Measurements from ENCODE around the gene PTGER1.
"Not testable (repeated sequence)": the region's sequence is repeated elsewhere in the genome, so short reads cannot be mapped to it uniquely, and the experiment has no call there.

The PTGER1 gene

GRCh38 chr19:14473073-14473977, 1.8 kb downstream of the PTGER1 start:
- no peak for DNase-seq

- DNase-seq: peak; percentile 41
Measured at GRCh38 chr19:14472202-14472938, 2.8 kb downstream of the PTGER1 start.

GRCh38 chr19:14471436-14472187, 3.5 kb downstream of the PTGER1 start:
- DNase-seq: no peak

- DNase-seq: no peak
Measured at GRCh38 chr19:14470031-14470876, 4.9 kb downstream of the PTGER1 start.

- DNase-seq: no peak
Measured at GRCh38 chr19:14467816-14468215, 7.3 kb downstream of the PTGER1 start.

GRCh38 chr19:14467391-14467790, 7.8 kb downstream of the PTGER1 start:
- no peak for DNase-seq

GRCh38 chr19:14463747-14464146, 11.4 kb downstream of the PTGER1 start:
- no peak for DNase-seq

GRCh38 chr19:14462401-14462800, 12.8 kb downstream of the PTGER1 start:
- not testable (repeated sequence) for DNase-seq

- no peak for DNase-seq
Measured at GRCh38 chr19:14460935-14461334, 14.2 kb downstream of the PTGER1 start.

GRCh38 chr19:14459703-14460102, 15.5 kb downstream of the PTGER1 start:
- no peak for DNase-seq

- DNase-seq: not testable (repeated sequence)
Measured at GRCh38 chr19:14452303-14452702, 22.9 kb downstream of the PTGER1 start.

- no peak for DNase-seq
Measured at GRCh38 chr19:14450876-14451275, 24.3 kb downstream of the PTGER1 start.

- DNase-seq: no peak
Measured at GRCh38 chr19:14450168-14450874, 24.8 kb downstream of the PTGER1 start.

GRCh38 chr19:14449321-14449720, 25.8 kb downstream of the PTGER1 start:
- DNase-seq: no peak

GRCh38 chr19:14446336-14447036, 28.7 kb downstream of the PTGER1 start:
- no peak for DNase-seq

GRCh38 chr19:14443632-14444216, 31.4 kb downstream of the PTGER1 start:
- DNase-seq: no peak

- no peak for DNase-seq
Measured at GRCh38 chr19:14442891-14443631, 32.1 kb downstream of the PTGER1 start.

- no peak for DNase-seq
Measured at GRCh38 chr19:14441041-14441938, 33.9 kb downstream of the PTGER1 start.

GRCh38 chr19:14440049-14440448, 35.1 kb downstream of the PTGER1 start:
- peak; percentile 82 for DNase-seq
